GM19193 (cell line): ENCODE results near the gene NT5C.

Source experiments
- POLR2A ChIP-seq: IDR thresholded peaks from 4 replicates; pipeline ENCODE4 v1.6.1; 2011; ENCODE audit not compliant: insufficient read depth, insufficient read length; ENCODE audit errors: extremely low read depth

The NT5C gene

DNA sequence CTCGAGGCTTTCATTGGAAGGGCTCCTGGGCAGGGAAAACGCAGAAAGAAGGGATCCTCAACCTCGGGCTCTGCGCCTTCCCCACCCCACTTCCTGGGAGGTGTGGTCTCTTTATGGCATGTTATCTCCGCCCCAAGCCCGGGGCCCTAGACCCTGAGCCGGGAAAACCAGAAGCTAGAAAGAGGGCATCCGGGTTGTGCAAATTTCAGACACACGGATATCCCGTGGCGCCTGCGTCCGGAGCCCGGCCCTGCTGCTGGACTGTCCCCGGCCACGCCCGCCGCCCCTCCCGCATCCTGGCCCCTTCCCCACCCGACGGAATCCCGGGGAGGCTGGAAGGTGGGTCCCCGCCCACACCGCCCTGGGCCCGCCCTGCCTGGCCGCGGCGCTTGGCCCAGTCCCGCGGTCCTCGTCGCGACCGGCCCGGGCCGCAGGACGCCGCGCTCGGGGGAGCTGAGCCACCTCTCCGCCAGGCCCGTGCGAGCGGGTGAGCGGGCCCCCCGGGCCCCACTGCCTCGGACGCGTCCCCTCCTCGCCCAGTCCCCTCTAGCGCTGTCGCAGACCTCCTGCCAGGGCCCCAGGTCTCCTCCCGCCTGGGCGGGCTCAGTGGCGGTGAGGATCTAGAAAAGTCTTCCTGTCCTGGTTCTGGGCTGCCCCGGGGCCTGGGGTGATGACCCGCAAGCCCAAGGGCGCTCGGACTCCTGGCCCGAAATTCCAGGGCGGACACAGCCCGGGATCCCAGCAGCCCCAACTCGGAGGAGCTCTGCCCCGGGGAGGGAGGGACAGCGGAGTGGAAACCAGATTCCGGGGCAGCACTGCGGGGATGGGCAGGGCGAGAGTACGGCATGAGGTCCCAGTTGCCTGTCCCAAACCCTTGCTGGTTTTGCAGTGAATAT lies 43.7 kb downstream of the NT5C start, which contains the start of gene SLC16A5:
Gene SLC16A5 (plus strand): TSS at position 397 of the 896 bp plus-strand sequence. CDS start 5,683 bp downstream, outside the sequence.
- TF ChIP-seq POLR2A = peak; percentile 64

DNA sequence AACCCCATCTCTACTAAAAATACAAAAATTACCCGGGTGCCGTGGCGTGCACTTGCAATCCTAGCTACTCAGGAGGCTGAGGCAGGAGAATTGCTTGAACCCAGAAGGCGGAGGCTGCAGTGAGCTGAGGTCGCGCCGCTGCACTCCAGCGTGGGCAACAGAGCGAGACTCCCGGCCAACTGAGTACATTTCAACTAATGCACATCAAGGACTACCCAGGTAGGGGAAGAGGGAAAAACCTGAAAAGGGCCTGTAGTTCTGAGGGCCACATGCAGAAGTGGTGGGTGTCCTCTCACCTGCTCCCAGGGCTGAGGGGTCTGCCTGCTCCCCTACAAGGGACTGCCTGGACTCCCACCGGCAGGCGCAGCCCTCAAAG lies 44.4 kb downstream of the NT5C start:
- no peak for TF ChIP-seq POLR2A

- no peak for TF ChIP-seq POLR2A
Observed at GRCh38 chr17:75086496-75087181, 44.9 kb downstream of the NT5C start.

DNA sequence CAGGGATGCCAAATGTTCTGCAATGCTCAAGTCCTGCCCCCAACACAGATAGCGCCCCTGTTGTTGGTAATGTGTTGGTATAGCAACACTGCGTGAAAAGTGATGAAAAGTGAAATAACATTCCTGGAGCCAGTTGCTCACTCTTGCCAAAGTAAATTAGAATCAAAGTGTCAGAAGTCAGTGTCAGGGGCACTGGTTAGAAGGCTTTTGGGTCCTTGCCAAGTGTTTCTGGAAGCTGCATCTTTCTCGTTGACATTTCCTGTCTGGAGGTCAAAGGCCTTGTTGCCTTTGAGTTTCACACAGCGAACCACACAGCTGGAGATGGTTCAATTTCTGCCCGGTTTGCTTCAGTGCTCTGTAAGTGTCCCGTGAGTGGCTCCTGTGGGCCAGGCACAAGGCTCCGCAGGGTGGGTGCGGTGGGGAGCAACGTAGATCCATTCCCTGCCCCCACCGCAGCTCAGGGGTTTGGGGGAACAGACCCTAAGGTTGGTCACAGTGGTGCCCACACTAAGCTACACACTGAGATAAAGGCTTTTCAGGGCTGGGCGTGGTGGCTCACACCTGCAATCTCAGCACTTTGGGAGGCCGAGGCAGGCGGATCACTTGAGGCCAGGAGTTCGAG lies 47.4 kb downstream of the NT5C start:
- TF ChIP-seq POLR2A = no peak

- TF ChIP-seq POLR2A = no peak
Observed at GRCh38 chr17:75082683-75083082, 48.9 kb downstream of the NT5C start.

GRCh38 chr17:75081611-75082540 lies 49.7 kb downstream of the NT5C start:
- TF ChIP-seq POLR2A = no peak
